GM12872 (cell line): Measurements from ENCODE around the gene DLST.

Source experiments
- TF ChIP-seq, protein P1 (sequence below): IDR thresholded peaks from 3 replicates; pipeline ENCODE4 v1.5.1; 2011; ENCODE audit warnings: low read depth, mild to moderate bottlenecking, low read length, moderate library complexity; ENCODE audit not compliant: insufficient read depth

DLST gene

DNA sequence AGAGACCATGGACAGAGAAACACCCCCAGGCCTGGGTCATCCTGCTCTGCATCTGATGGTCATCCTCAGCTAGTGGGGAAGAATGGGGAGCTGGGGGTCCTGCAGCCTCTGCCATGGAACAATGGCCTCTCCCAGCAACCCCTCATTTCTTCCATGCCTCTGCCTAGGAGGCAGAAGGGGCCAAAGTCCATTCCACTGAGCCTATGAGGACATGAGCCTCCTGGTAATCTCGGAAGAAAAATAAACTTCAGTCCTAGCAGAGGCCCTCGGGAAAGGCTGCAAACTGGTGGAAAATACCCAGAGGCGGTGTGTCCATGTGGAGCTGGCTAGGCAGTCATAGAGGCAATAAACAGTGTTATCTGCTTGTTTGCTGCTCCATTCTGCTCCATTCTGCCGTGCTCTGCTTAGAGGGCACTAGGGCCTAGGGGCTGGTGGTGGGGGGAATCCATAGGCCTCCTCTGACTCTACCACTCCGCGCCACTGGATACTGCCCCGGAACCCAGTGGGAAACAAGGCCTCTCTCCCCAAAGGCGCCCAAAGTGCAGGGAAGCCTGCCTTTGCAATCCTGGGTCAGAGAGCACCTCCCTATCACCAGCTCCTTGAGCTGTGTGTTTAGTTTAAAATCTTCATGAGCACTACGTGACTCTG lies 69.2 kb downstream of the DLST start:
- TF ChIP-seq, protein P1, sequence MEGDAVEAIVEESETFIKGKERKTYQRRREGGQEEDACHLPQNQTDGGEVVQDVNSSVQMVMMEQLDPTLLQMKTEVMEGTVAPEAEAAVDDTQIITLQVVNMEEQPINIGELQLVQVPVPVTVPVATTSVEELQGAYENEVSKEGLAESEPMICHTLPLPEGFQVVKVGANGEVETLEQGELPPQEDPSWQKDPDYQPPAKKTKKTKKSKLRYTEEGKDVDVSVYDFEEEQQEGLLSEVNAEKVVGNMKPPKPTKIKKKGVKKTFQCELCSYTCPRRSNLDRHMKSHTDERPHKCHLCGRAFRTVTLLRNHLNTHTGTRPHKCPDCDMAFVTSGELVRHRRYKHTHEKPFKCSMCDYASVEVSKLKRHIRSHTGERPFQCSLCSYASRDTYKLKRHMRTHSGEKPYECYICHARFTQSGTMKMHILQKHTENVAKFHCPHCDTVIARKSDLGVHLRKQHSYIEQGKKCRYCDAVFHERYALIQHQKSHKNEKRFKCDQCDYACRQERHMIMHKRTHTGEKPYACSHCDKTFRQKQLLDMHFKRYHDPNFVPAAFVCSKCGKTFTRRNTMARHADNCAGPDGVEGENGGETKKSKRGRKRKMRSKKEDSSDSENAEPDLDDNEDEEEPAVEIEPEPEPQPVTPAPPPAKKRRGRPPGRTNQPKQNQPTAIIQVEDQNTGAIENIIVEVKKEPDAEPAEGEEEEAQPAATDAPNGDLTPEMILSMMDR = no peak

GRCh38 chr14:74951443-74952179 lies 69.9 kb downstream of the DLST start:
- TF ChIP-seq, protein P1 = no peak

GRCh38 chr14:74952180-74952665 lies 70.5 kb downstream of the DLST start:
- TF ChIP-seq, protein P1 = no peak

- TF ChIP-seq, protein P1 = no peak
Observed at GRCh38 chr14:74952697-74953484, 71.2 kb downstream of the DLST start.
